GM21528 (cell line): ENCODE results near the gene KAZALD1.
A peak's percentile ranks its signal among the peaks of the same experiment; 100 is the strongest.

Experiments
- ATAC-seq: cut with Tn5 transposase; IDR thresholded peaks from one replicate; pipeline ENCODE4 v1.9.1; 2021; ENCODE audit warnings: mild to moderate bottlenecking, moderate library complexity; ENCODE audit not compliant: unreplicated experiment, low FRiP score

Gene KAZALD1

GRCh38 chr10:101065481-101066145 is 3.8 kb downstream of the KAZALD1 start:
- ATAC-seq = no peak

- ATAC-seq = no peak
Measured at GRCh38 chr10:101066146-101066895, 4.5 kb downstream of the KAZALD1 start.

GRCh38 chr10:101066896-101067355 is 5.1 kb downstream of the KAZALD1 start:
- ATAC-seq = no peak

GRCh38 chr10:101067356-101068083 is 5.7 kb downstream of the KAZALD1 start:
- peak; percentile 54 for ATAC-seq

GRCh38 chr10:101069441-101069840 is 7.7 kb downstream of the KAZALD1 start:
- ATAC-seq = no peak

- no peak for ATAC-seq
Measured at GRCh38 chr10:101070098-101070497, 8.3 kb downstream of the KAZALD1 start.

GRCh38 chr10:101071267-101071884 is 9.6 kb downstream of the KAZALD1 start:
- ATAC-seq = no peak

GRCh38 chr10:101071885-101072433 is 10.2 kb downstream of the KAZALD1 start:
- no peak for ATAC-seq

- ATAC-seq = no peak
Measured at GRCh38 chr10:101072923-101073322, 11.1 kb downstream of the KAZALD1 start.

- ATAC-seq = no peak
Measured at GRCh38 chr10:101073631-101074030, 11.8 kb downstream of the KAZALD1 start.

GRCh38 chr10:101075775-101076174 is 14.0 kb downstream of the KAZALD1 start:
- ATAC-seq = no peak

- ATAC-seq = no peak
Measured at GRCh38 chr10:101076630-101077029, 14.8 kb downstream of the KAZALD1 start.

- ATAC-seq = no peak
Measured at GRCh38 chr10:101079874-101080273, 18.1 kb downstream of the KAZALD1 start.

- no peak for ATAC-seq
Measured at GRCh38 chr10:101080933-101081931, 19.4 kb downstream of the KAZALD1 start.

GRCh38 chr10:101085846-101086245 is 24.1 kb downstream of the KAZALD1 start:
- no peak for ATAC-seq

- no peak for ATAC-seq
Measured at GRCh38 chr10:101087376-101087775, 25.6 kb downstream of the KAZALD1 start.

- no peak for ATAC-seq
Measured at GRCh38 chr10:101087965-101088364, 26.2 kb downstream of the KAZALD1 start.

- no peak for ATAC-seq
Measured at GRCh38 chr10:101089520-101090299, 27.9 kb downstream of the KAZALD1 start.

- ATAC-seq = no peak
Measured at GRCh38 chr10:101090597-101090996, 28.8 kb downstream of the KAZALD1 start.
